Activated B cell treated with CpG ODN at 0.5 μM for 24 hours (primary cell): ENCODE results near the gene TBX4. TPM values are rescaled to one million over a fixed set of nuclear protein-coding genes. Genes with fewer than 3 reads are reported as not detected.

Source experiments
- ATAC-seq: fragments of 200-7000 bp; cut with Tn5 transposase; one replicate; pipeline ENCODE4 v1.10.0; 2021; ENCODE audit warnings: low read depth, mild to moderate bottlenecking, moderate library complexity
- CTCF ChIA-PET: fragments of 350-600 bp; sonication (Branson Sonifier 250); formaldehyde crosslinking; loops from one replicate; lab custom pipeline; 2021; ENCODE audit warnings: antibody characterized with exemption; lab: Charles Lee
- POLR2A ChIA-PET: fragments of 350-600 bp; sonication (Branson Sonifier 250); formaldehyde crosslinking; loops from one replicate; lab custom pipeline; 2021; ENCODE audit warnings: antibody characterized with exemption; lab: Charles Lee
- DNase-seq: peaks from one replicate; pipeline ENCODE4 v3.0.0; 2022
- H3K27ac Mint-ChIP-seq: one replicate; pipeline ENCODE4 v1.8.0; 2020; ENCODE audit warnings: mixed read lengths
- H3K27me3 Mint-ChIP-seq: one replicate; pipeline ENCODE4 v1.8.0; 2021; ENCODE audit warnings: mixed read lengths
- H3K36me3 Mint-ChIP-seq: one replicate; pipeline ENCODE4 v1.8.0; 2021; ENCODE audit warnings: low read depth, mixed read lengths
- H3K4me1 Mint-ChIP-seq: one replicate; pipeline ENCODE4 v1.8.0; 2021; ENCODE audit warnings: mixed read lengths
- H3K4me3 Mint-ChIP-seq: one replicate; pipeline ENCODE4 v1.8.0; 2020; ENCODE audit warnings: mild to moderate bottlenecking, mixed read lengths
- H3K9me3 Mint-ChIP-seq: one replicate; pipeline ENCODE4 v1.8.0; 2020; ENCODE audit warnings: mixed read lengths
- CTCF ChIP-seq: fragments of 200-600 bp; IDR thresholded peaks from one replicate; pipeline ENCODE4 v1.8.0; 2022; ENCODE audit warnings: antibody characterized with exemption, mild to moderate bottlenecking
- intact Hi-C: fragments of 100-400 bp; cut with micrococcal nuclease; formaldehyde crosslinking; loops from one replicate; pipeline ENCODE4 v1.15.1; 2024
- total RNA-seq: library from RNA; stranded (reverse); gene quantifications from 2 replicates; pipeline ENCODE4 v1.2.3, GENCODE V29; 2022

TBX4 gene
- total RNA-seq, 1 donor from 2014 or later, result not detected

- H3K27me3 Mint-ChIP-seq, result peaks cover 10% of the 10 kb centered on the region
- ChIA-PET POLR2A (no interaction called here), CTCF (no interaction called here)
- no peak overlapping the region for H3K4me3 Mint-ChIP-seq
- TF ChIP-seq CTCF, result no peak
- H3K4me1 Mint-ChIP-seq, result no peaks in the 10 kb centered on the region
- H3K36me3 Mint-ChIP-seq, result no peaks in the 10 kb centered on the region
- ATAC-seq (no peak), DNase-seq (no peak)
- no peak overlapping the region for H3K27ac Mint-ChIP-seq
- no peaks in the 10 kb centered on the region for H3K9me3 Mint-ChIP-seq
- intact Hi-C loops, result no loop called here
These were observed 35.2 kb downstream of the TBX4 start for GRCh38 chr17:61487161-61487988.

- H3K36me3 Mint-ChIP-seq, result no peaks in the 10 kb centered on the region
- ATAC-seq (no peak), DNase-seq (no peak)
- peaks cover 12% of the 10 kb centered on the region for H3K27me3 Mint-ChIP-seq
- no peaks in the 10 kb centered on the region for H3K4me1 Mint-ChIP-seq
- no peaks in the 10 kb centered on the region for H3K9me3 Mint-ChIP-seq
- H3K4me3 Mint-ChIP-seq, result no peak overlapping the region
- no peak overlapping the region for H3K27ac Mint-ChIP-seq
- no peak for TF ChIP-seq CTCF
- intact Hi-C loops, result no loop called here
- ChIA-PET CTCF (no interaction called here), POLR2A (no interaction called here)
These were observed 35.9 kb downstream of the TBX4 start for GRCh38 chr17:61487989-61488595.

- Mint-ChIP-seq H3K9me3 (no peaks in the 10 kb centered on the region), H3K36me3 (no peaks in the 10 kb centered on the region), H3K4me1 (no peaks in the 10 kb centered on the region), H3K4me3 (no peak overlapping the region), H3K27ac (no peak overlapping the region), H3K27me3 (peaks cover 14% of the 10 kb centered on the region)
- TF ChIP-seq CTCF, result no peak
- ChIA-PET CTCF (no interaction called here), POLR2A (no interaction called here)
- intact Hi-C loops, result no loop called here
- no peak for ATAC-seq
- DNase-seq, result no peak
These were observed 36.9 kb downstream of the TBX4 start for GRCh38 chr17:61488878-61489718.

GRCh38 chr17:61489719-61490490, 37.7 kb downstream of the TBX4 start:
- intact Hi-C loops, result no loop called here
- ATAC-seq (no peak), DNase-seq (no peak)
- ChIA-PET CTCF (no interaction called here), POLR2A (no interaction called here)
- Mint-ChIP-seq H3K4me1 (no peaks in the 10 kb centered on the region), H3K27ac (no peak overlapping the region), H3K36me3 (no peaks in the 10 kb centered on the region), H3K9me3 (no peaks in the 10 kb centered on the region), H3K27me3 (peaks cover 14% of the 10 kb centered on the region), H3K4me3 (no peak overlapping the region)
- no peak for TF ChIP-seq CTCF
